ENCODE data around the gene SEC24D. TPM values are rescaled to one million over a fixed set of nuclear protein-coding genes. Genes with fewer than 3 reads are reported as not detected.

Gene SEC24D
- total and polyA plus RNA-seq, 2 of the 8 experiments (the other 6 are each of a cell fraction or from before 2014, with no cell fraction given): 28.9 to 91.6 TPM

DNA sequence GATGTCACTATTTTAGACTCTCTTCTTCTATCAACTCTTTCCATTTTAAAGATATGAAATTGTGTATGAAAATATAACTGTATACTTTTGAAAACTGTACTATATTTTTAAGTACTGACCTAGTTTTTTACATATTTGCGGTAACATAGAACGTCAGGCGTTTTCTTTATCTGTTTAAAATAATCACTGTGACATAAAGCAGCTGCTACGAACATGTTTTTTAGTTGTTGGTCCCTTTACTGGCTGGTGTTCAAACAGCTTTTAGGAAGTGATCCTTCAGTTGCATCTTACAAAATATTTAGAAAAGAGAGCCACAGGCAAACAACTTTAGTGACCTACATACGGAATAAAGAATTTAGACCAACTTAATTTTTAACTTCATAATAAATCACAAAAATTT lies 77.6 kb downstream of the SEC24D start:
- ChIA-PET POLR2A (ENCODE audit: partially characterized antibody) (no interaction called here), CTCF (ENCODE audit: partially characterized antibody) (no interaction called here)
- H3K23ac ChIP-seq (ENCODE audit: insufficient read length): no peak overlapping the region
- no peak for DNase-seq (ENCODE audit: low read depth in 1 of 2, low spot score in 2 of 2)
- WGBS, 2 experiments (ENCODE audit: extremely low coverage in 1 of 2, insufficient coverage in 1 of 2, insufficient read length in 1 of 2, insufficient replicate concordance in 2 of 2, low coverage in 1 of 2, low lambda C conversion rate in 2 of 2, missing lambda C conversion rate in 1 of 2): 93% methylated on average over 5 of the region's 5 CpGs; no CpG with 5 or more reads in 1 of the 2 experiments
- H4K20me1 ChIP-seq (replicated peaks in 1 of 2; ENCODE audit: control insufficient read depth in 1 of 2, insufficient read depth in 2 of 2, low read length in 2 of 2): no peaks in the 10 kb centered on the region
- no peak overlapping the region for H2BK20ac ChIP-seq (ENCODE audit: low read length)
- H2AFZ ChIP-seq (ENCODE audit: low read length): no peak overlapping the region
- no peak overlapping the region for H4K5ac ChIP-seq (ENCODE audit: insufficient read length, low read depth, low read length)
- no peak overlapping the region for H4K8ac ChIP-seq (ENCODE audit: extremely low read depth, insufficient read depth, low read length)
- no peak overlapping the region for H2BK15ac ChIP-seq (ENCODE audit: low read length)
- no peak overlapping the region for H2BK5ac ChIP-seq (ENCODE audit: low read depth, low read length)
- H3K79me1 ChIP-seq (ENCODE audit: low read depth, low read length): no peaks in the 10 kb centered on the region
- H3K4ac ChIP-seq (replicated peaks; ENCODE audit: insufficient read length, low read depth, low read length): no peak overlapping the region
- H2BK12ac ChIP-seq (ENCODE audit: low read depth, low read length): no peak overlapping the region
- H3K4me1 ChIP-seq (replicated peaks in 1 of 4; ENCODE audit: control insufficient read depth in 3 of 4, insufficient read depth in 4 of 4, low read length in 3 of 4): peaks cover 0 to 4% (median 0%) of the 10 kb centered on the region in 4 experiments; a peak in 2 of 7 replicates
- no peak overlapping the region for H3K18ac ChIP-seq (ENCODE audit: extremely low read depth, low read length)
- H3K36me3 ChIP-seq (ENCODE audit: control insufficient read depth in 2 of 4, insufficient read depth in 4 of 4, low read length in 3 of 4): peaks cover 0 to 30% (median 8%) of the 10 kb centered on the region in 4 experiments; a peak in 5 of 8 replicates
- no peak overlapping the region for H3K4me2 ChIP-seq (ENCODE audit: insufficient read depth in 1 of 2, low read depth in 2 of 2, low read length in 2 of 2)
- no peak overlapping the region for H3K14ac ChIP-seq (ENCODE audit: insufficient read length)
- no peaks in the 10 kb centered on the region for H3K79me2 ChIP-seq (ENCODE audit: control insufficient read depth in 1 of 2, insufficient read depth in 2 of 2, low read length in 2 of 2)
- no peak overlapping the region for H3K27ac ChIP-seq (ENCODE audit: low read depth, low read length)
- H3K56ac ChIP-seq (replicated peaks; ENCODE audit: insufficient read length, low read depth, low read length): no peak overlapping the region
- no peaks in the 10 kb centered on the region for H3K23me2 ChIP-seq (ENCODE audit: low read depth, low read length)
- no peak overlapping the region for H2BK120ac ChIP-seq (replicated peaks; ENCODE audit: low read depth, low read length)
- no peak overlapping the region for H3K4me3 ChIP-seq (ENCODE audit: extremely low read depth in 1 of 4, insufficient read depth in 2 of 4, low read depth in 3 of 4, low read length in 4 of 4)
- H4K91ac ChIP-seq (replicated peaks; ENCODE audit: insufficient read length, low read length): no peak overlapping the region
- no peak overlapping the region for H2AK5ac ChIP-seq (ENCODE audit: low read depth, low read length)
- FAIRE-seq: no peak
- TF ChIP-seq BCL11A (IDR thresholded peaks at IDR 0.05; ENCODE audit: low read depth in 2 of 2, low read length in 2 of 2) (no peak), RBBP5 (IDR thresholded peaks at IDR 0.05; ENCODE audit: borderline replicate concordance, low read depth, low read length) (no peak), BACH1 (IDR thresholded peaks at IDR 0.05; ENCODE audit: low read length) (no peak), ZNF274 (IDR thresholded peaks at IDR 0.05; ENCODE audit: borderline replicate concordance, extremely low read depth, low read length) (no peak), SIN3A (conservative IDR thresholded peaks at IDR 0.05 in 1 of 2, IDR thresholded peaks at IDR 0.05 in 1 of 2; ENCODE audit: low read depth in 1 of 2, low read length in 2 of 2) (no peak), KDM1A (IDR thresholded peaks at IDR 0.05; ENCODE audit: borderline replicate concordance, low read length) (no peak), SP1 (IDR thresholded peaks at IDR 0.05; ENCODE audit: low read depth, low read length) (no peak), SAP30 (IDR thresholded peaks at IDR 0.05; ENCODE audit: insufficient read depth, insufficient replicate concordance, low read length) (no peak)
- no peaks in the 10 kb centered on the region for H3K9me3 ChIP-seq (ENCODE audit: insufficient read depth in 2 of 2, low read depth in 1 of 2, low read length in 1 of 2)
- H3K27me3 ChIP-seq (replicated peaks in 1 of 4; ENCODE audit: control insufficient read depth in 3 of 4, extremely low read depth in 1 of 4, insufficient read depth in 3 of 4, low read length in 3 of 4): no peaks in the 10 kb centered on the region
- no peak overlapping the region for H3K9ac ChIP-seq (replicated peaks in 1 of 4; ENCODE audit: extremely low read depth in 1 of 4, low read depth in 3 of 4, low read length in 3 of 4)
